Endothelial cell of umbilical vein (primary cell): ENCODE data around the gene SH3RF3. TPM values are rescaled to one million over a fixed set of nuclear protein-coding genes. Genes with fewer than 3 reads are reported as not detected.
A peak's percentile ranks its signal among the peaks of the same experiment; 100 is the strongest.

Experiments used
- BruUV-seq: library from RNA; stranded (reverse); fragments of 400-500 nt; replicated peaks from 2 replicates; lab custom pipeline; 2021; lab: Mats Ljungman, UMichigan
- CTCF ChIA-PET: fragments of 300-600, 350-600 bp; sonication (Branson Sonifier 250); formaldehyde crosslinking; loops from one replicate; lab custom pipeline; 2021; ENCODE audit warnings: antibody characterized with exemption, inconsistent platforms; lab: Charles Lee
- POLR2A ChIA-PET: fragments of 300-600, 350-600 bp; sonication (Branson Sonifier 250); formaldehyde crosslinking; loops from one replicate; lab custom pipeline; 2021; ENCODE audit warnings: antibody characterized with exemption, inconsistent platforms; lab: Charles Lee
- DNase-seq: peaks from one replicate; pipeline ENCODE4 v3.0.0-alpha.2; 2011; ENCODE audit warnings: low read depth, low spot score
- FAIRE-seq: peaks from 2 replicates; lab custom pipeline; 2011; peaks lifted over from hg19 to GRCh38; lab: Jason Lieb, UNC
- H2AFZ ChIP-seq: 2 replicates; pipeline ENCODE4 v1.6.0; 2012; ENCODE audit warnings: low read depth, low read length, control low read depth, inconsistent platforms
- H3K27ac ChIP-seq: 2 replicates; pipeline ENCODE4 v1.5.1; 2011; ENCODE audit warnings: low read depth, mild to moderate bottlenecking, control low read depth, low read length, moderate library complexity; ENCODE audit not compliant: insufficient read depth
- H3K27me3 ChIP-seq, 2 experiments: 2 replicates each; pipeline versions ENCODE4 v1.6.0 to v1.6.1; 2011; ENCODE audit warnings: low read length in 2 of 2, mixed read lengths in 1 of 2; ENCODE audit not compliant: control insufficient read depth in 2 of 2, insufficient read depth in 2 of 2
- H3K36me3 ChIP-seq, 2 experiments: 2 replicates in 1 of 2; 3 replicates in 1 of 2; pipeline ENCODE4 v1.5.1; 2011; ENCODE audit warnings: low read length in 2 of 2, mild to moderate bottlenecking in 1 of 2, moderate library complexity in 1 of 2; ENCODE audit not compliant: control insufficient read depth in 2 of 2, insufficient read depth in 2 of 2; ENCODE audit errors: extremely low read depth in 1 of 2
- H3K4me1 ChIP-seq: 3 replicates; pipeline ENCODE4 v1.5.1; 2011; ENCODE audit warnings: mild to moderate bottlenecking, low read length; ENCODE audit not compliant: control insufficient read depth, insufficient read depth; ENCODE audit errors: extremely low read depth
- H3K4me2 ChIP-seq: 2 replicates; pipeline ENCODE4 v1.6.1; 2011; ENCODE audit warnings: low read length, control low read depth, mixed read lengths; ENCODE audit not compliant: insufficient read depth
- H3K4me3 ChIP-seq, 3 experiments: fragments of 200-600 bp in 1 of 3; sonication (generic), shearing (Covaris generic) in 1 of 3; replicated peaks in 1 of 3; 2 replicates each; pipeline ENCODE4 v1.5.1; 2011 to 2016; ENCODE audit warnings: control low read depth in 3 of 3, low read length in 3 of 3, mild to moderate bottlenecking in 2 of 3, inconsistent platforms in 1 of 3, low read depth in 1 of 3, moderate library complexity in 1 of 3; ENCODE audit not compliant: insufficient read depth in 1 of 3
- H3K79me2 ChIP-seq: 2 replicates; pipeline ENCODE4 v1.6.0; 2012; ENCODE audit warnings: low read length, inconsistent platforms; ENCODE audit not compliant: control insufficient read depth, insufficient read depth
- H3K9ac ChIP-seq: replicated peaks from 2 replicates; pipeline ENCODE3; 2011; ENCODE audit warnings: low read length, control low read depth; ENCODE audit not compliant: insufficient read depth; ENCODE audit errors: extremely low read depth
- H3K9me1 ChIP-seq: replicated peaks from 3 replicates; pipeline ENCODE4 v1.6.0; 2011; ENCODE audit warnings: mild to moderate bottlenecking, low read length; ENCODE audit not compliant: control insufficient read depth, insufficient read depth; ENCODE audit errors: extremely low read depth
- H3K9me3 ChIP-seq: replicated peaks from 2 replicates; pipeline ENCODE4 v1.5.1; 2012; ENCODE audit warnings: low read length, inconsistent platforms; ENCODE audit not compliant: control insufficient read depth, insufficient read depth
- H4K20me1 ChIP-seq: replicated peaks from 2 replicates; pipeline ENCODE3; 2011; ENCODE audit warnings: mild to moderate bottlenecking, low read length; ENCODE audit not compliant: control insufficient read depth, insufficient read depth; ENCODE audit errors: extremely low read depth
- CTCF ChIP-seq, 2 donors: IDR thresholded peaks; 1 replicate in 1 of 2; 2 replicates in 1 of 2; pipeline ENCODE4 v1.5.1; 2011; ENCODE audit warnings: low read length in 2 of 2, mild to moderate bottlenecking in 2 of 2, moderate library complexity in 2 of 2, control low read depth in 1 of 2, inconsistent platforms in 1 of 2, low read depth in 1 of 2; ENCODE audit not compliant: insufficient read depth in 1 of 2; ENCODE audit errors: extremely low read depth in 1 of 2
- EZH2 ChIP-seq: IDR thresholded peaks from 2 replicates; pipeline ENCODE4 v1.6.1; 2012; ENCODE audit warnings: borderline replicate concordance, low read depth, mild to moderate bottlenecking, moderate library complexity, low read length, inconsistent platforms; ENCODE audit not compliant: severe bottlenecking
- FOS ChIP-seq: IDR thresholded peaks from 2 replicates; pipeline ENCODE4 v1.6.1; 2011; ENCODE audit warnings: mild to moderate bottlenecking, low read length, moderate library complexity, borderline replicate concordance; ENCODE audit not compliant: insufficient read depth
- GATA2 ChIP-seq: IDR thresholded peaks from 2 replicates; pipeline ENCODE4 v1.7.0; 2011; ENCODE audit warnings: low read depth, mild to moderate bottlenecking, moderate library complexity, mixed read lengths, low read length; ENCODE audit not compliant: insufficient read length, insufficient read depth
- JUN ChIP-seq: IDR thresholded peaks from 2 replicates; pipeline ENCODE4 v1.6.1; 2011; ENCODE audit warnings: borderline replicate concordance, low read depth; ENCODE audit not compliant: insufficient read length, insufficient read depth
- MAX ChIP-seq: IDR thresholded peaks from 2 replicates; pipeline ENCODE4 v1.6.1; 2011; ENCODE audit not compliant: insufficient read depth, insufficient read length
- MYC ChIP-seq: IDR thresholded peaks from one replicate; pipeline ENCODE4 v1.6.1; 2011; ENCODE audit warnings: mild to moderate bottlenecking, low read depth, low read length
- POLR2A ChIP-seq: IDR thresholded peaks from 2 replicates; pipeline ENCODE4 v1.6.1; 2012; ENCODE audit warnings: low read depth, mild to moderate bottlenecking, control low read depth, low read length
- POLR2AphosphoS5 ChIP-seq: IDR thresholded peaks from 2 replicates; pipeline ENCODE4 v1.6.1; 2012; ENCODE audit warnings: low read depth, mild to moderate bottlenecking, control low read depth, low read length, moderate library complexity; ENCODE audit not compliant: insufficient read depth
- dilution Hi-C: fragments of 300-500 bp; cut with MboI; formaldehyde crosslinking; loops from one replicate; pipeline ENCODE4 v1.15.0; 2019; ENCODE audit warnings: low sequenced_read_pairs; ENCODE audit not compliant: extremely low pct_ligation_motif_present
- intact Hi-C: fragments of 100-400 bp; cut with micrococcal nuclease; formaldehyde crosslinking; loops from one replicate; pipeline ENCODE4 v1.10.0; 2022
- polyA plus RNA-seq, 4 experiments: library from polyadenylated mRNA; depleted of rRNA in 3 of 4; stranded (reverse) in 3 of 4; unstranded in 1 of 4; fragments of >200 nt; gene quantifications; 2 replicates each; pipeline versions ENCODE4 v1.2.1 to v1.2.3, GENCODE V29; 2011 to 2012; ENCODE audit warnings: missing spikeins in 1 of 4
- total RNA-seq: library from RNA; stranded (reverse); gene quantifications from 2 replicates; pipeline ENCODE4 v1.2.3, GENCODE V29; 2021

Gene SH3RF3
- total and polyA plus RNA-seq, 2 donors (not counting 3 experiments of a cell fraction or from before 2014, with no cell fraction given), result 3.8 to 14.7 TPM

- peak overlapping the region; percentile 80 for H2AFZ ChIP-seq
- DNase-seq, result no peak
- H3K36me3 ChIP-seq, result no peaks in the 10 kb centered on the region
- H3K27me3 ChIP-seq, result no peaks in the 10 kb centered on the region
- no peaks in the 10 kb centered on the region for H3K9me1 ChIP-seq
- no peak for TF ChIP-seq FOS
- TF ChIP-seq JUN, result no peak
- TF ChIP-seq POLR2A, result no peak
- no peak for TF ChIP-seq MAX
- no peak for TF ChIP-seq EZH2
- TF ChIP-seq POLR2AphosphoS5, result no peak
- TF ChIP-seq CTCF (IDR thresholded peaks at IDR 0.05; ENCODE audit: extremely low read depth in 1 of 2, insufficient read depth in 1 of 2, low read depth in 1 of 2, low read length in 2 of 2), result no peak
- no peak for TF ChIP-seq GATA2
- TF ChIP-seq MYC, result no peak
- no peak for FAIRE-seq
- H3K79me2 ChIP-seq, result peaks cover 16% of the 10 kb centered on the region
- no TSS peak for BruUV-seq
- H3K27ac ChIP-seq, result peak overlapping the region; percentile 55
- dilution Hi-C loops, result no loop called here
- H3K9ac ChIP-seq, result peak overlapping the region; percentile 31
- ChIA-PET CTCF (interaction anchor here (1.2 to 3.8 kb wide), 3 partner anchors 11 to 83 kb away, joined by 3 to 22 read pairs (median 5); no protein-coding TSS in a partner anchor), POLR2A (no interaction called here)
- intact Hi-C loops, result no loop called here
- H3K9me3 ChIP-seq, result no peaks in the 10 kb centered on the region
- H3K4me3 ChIP-seq, result no peak overlapping the region
- peak overlapping the region; percentile 14 for H3K4me2 ChIP-seq
- no peaks in the 10 kb centered on the region for H4K20me1 ChIP-seq
- H3K4me1 ChIP-seq, result peaks cover 38% of the 10 kb centered on the region
Observed at GRCh38 chr2:109321570-109321969, 192.6 kb downstream of the SH3RF3 start.
